Measurements from ENCODE around the gene BRINP3. TPM values are rescaled to one million over a fixed set of nuclear protein-coding genes. Genes with fewer than 3 reads are reported as not detected.

The BRINP3 gene
- total RNA-seq, 1 donor from 2014 or later: 14.4 TPM

GRCh38 chr1:190452272-190452848 lies 25.3 kb downstream of the BRINP3 start:
- no peak for DNase-seq (ENCODE audit: low spot score)

- no peak for DNase-seq (ENCODE audit: low spot score)
These were observed 33.2 kb downstream of the BRINP3 start for GRCh38 chr1:190444464-190444863.

- DNase-seq (ENCODE audit: low spot score): no peak
These were observed 38.2 kb downstream of the BRINP3 start for GRCh38 chr1:190439447-190439846.

- DNase-seq (ENCODE audit: low spot score): peak; percentile 9
These were observed 41.0 kb downstream of the BRINP3 start for GRCh38 chr1:190436615-190437014.

GRCh38 chr1:190429932-190430331 lies 47.7 kb downstream of the BRINP3 start:
- no peak for DNase-seq (ENCODE audit: low spot score)

GRCh38 chr1:190429141-190429540 lies 48.5 kb downstream of the BRINP3 start:
- DNase-seq (ENCODE audit: low spot score): no peak

GRCh38 chr1:190416239-190416638 lies 61.4 kb downstream of the BRINP3 start:
- DNase-seq (ENCODE audit: low spot score): no peak

- DNase-seq (ENCODE audit: low spot score): no peak
These were observed 64.5 kb downstream of the BRINP3 start for GRCh38 chr1:190413142-190413541.

GRCh38 chr1:190403402-190403801 lies 74.3 kb downstream of the BRINP3 start:
- DNase-seq (ENCODE audit: low spot score): no peak

- DNase-seq (ENCODE audit: low spot score): no peak
These were observed 78.4 kb downstream of the BRINP3 start for GRCh38 chr1:190399233-190399632.

- no peak for DNase-seq (ENCODE audit: low spot score)
These were observed 86.1 kb downstream of the BRINP3 start for GRCh38 chr1:190391582-190391981.

- DNase-seq (ENCODE audit: low spot score): no peak
These were observed 99.7 kb downstream of the BRINP3 start for GRCh38 chr1:190377991-190378390.

- DNase-seq (ENCODE audit: low spot score): no peak
These were observed 100.4 kb downstream of the BRINP3 start for GRCh38 chr1:190377294-190377693.

- DNase-seq (ENCODE audit: low spot score): no peak
These were observed 101.6 kb downstream of the BRINP3 start for GRCh38 chr1:190376044-190376443.

- DNase-seq (ENCODE audit: low spot score): no peak
These were observed 103.8 kb downstream of the BRINP3 start for GRCh38 chr1:190373705-190374336.

- DNase-seq (ENCODE audit: low spot score): no peak
These were observed 110.5 kb downstream of the BRINP3 start for GRCh38 chr1:190367200-190367599.

GRCh38 chr1:190365283-190365682 lies 112.4 kb downstream of the BRINP3 start:
- no peak for DNase-seq (ENCODE audit: low spot score)

- DNase-seq (ENCODE audit: low spot score): no peak
These were observed 124.0 kb downstream of the BRINP3 start for GRCh38 chr1:190353538-190354101.

GRCh38 chr1:190344454-190344853 lies 133.2 kb downstream of the BRINP3 start:
- no peak for DNase-seq (ENCODE audit: low spot score)

GRCh38 chr1:190338829-190339228 lies 138.8 kb downstream of the BRINP3 start:
- no peak for DNase-seq (ENCODE audit: low spot score)

- no peak for DNase-seq (ENCODE audit: low spot score)
These were observed 148.8 kb downstream of the BRINP3 start for GRCh38 chr1:190328871-190329270.

- DNase-seq (ENCODE audit: low spot score): no peak
These were observed 149.3 kb downstream of the BRINP3 start for GRCh38 chr1:190328361-190328760.

- no peak for DNase-seq (ENCODE audit: low spot score)
These were observed 150.4 kb downstream of the BRINP3 start for GRCh38 chr1:190327271-190327670.

Measured in umbilical cord (tissue), 2 donors.